ENCODE data around the gene C16orf86.
A peak's percentile ranks its signal among the peaks of the same experiment; 100 is the strongest.

Gene C16orf86

GRCh38 chr16:67660564-67661028, 6.0 kb upstream of the C16orf86 start, which contains the start of gene PARD6A:
PARD6A (plus strand) TSS chr16:67660960; CDS start chr16:67661039, 79 bp downstream.
- peak within 1 kb of the TSS; percentile 94 for H3K4me3 ChIP-seq (ENCODE audit: low read depth, low read length)
- ChIA-PET POLR2A (interaction anchor here (0.6 to 0.9 kb wide), 3 partner anchors 99 to 180 kb away, joined by 3 to 4 read pairs (median 3); partner anchors contain the start of genes ATP6V0D1 and CTCF), CTCF (interaction anchor here (0.6 to 19.0 kb wide), 8 partner anchors 10 to 137 kb away, joined by 3 to 605 read pairs (median 12); partner anchors contain the start of genes CARMIL2, CTCF and RIPOR1)
- TF ChIP-seq CTCF (IDR thresholded peaks at IDR 0.05; ENCODE audit: insufficient read depth, low read length, missing control alignments): no peak
- DNase-seq (ENCODE audit: low read depth, low spot score): peak; percentile 53

GRCh38 chr16:67661101-67661761, 5.4 kb upstream of the C16orf86 start:
- POLR2A ChIA-PET: no interaction called here
- CTCF ChIA-PET: interaction anchor here (1.2 to 19.0 kb wide), 4 partner anchors 11 to 138 kb away, joined by 8 to 605 read pairs (median 16); partner anchors contain the start of genes CTCF and RIPOR1

GRCh38 chr16:67661886-67662652, 4.5 kb upstream of the C16orf86 start:
- CTCF ChIA-PET: interaction anchor here (1.2 to 19.0 kb wide), 6 partner anchors 10 to 267 kb away, joined by 3 to 605 read pairs (median 16); partner anchors contain the start of genes CTCF and RIPOR1
- POLR2A ChIA-PET: no interaction called here

More at GRCh38 chr16:67661101-67661761, 5.4 kb upstream of the C16orf86 start:
- H3K4me3 ChIP-seq (ENCODE audit: low read depth, low read length): peak overlapping the region; percentile 94
- no peak for DNase-seq (ENCODE audit: low read depth, low spot score)
- no peak for TF ChIP-seq CTCF (IDR thresholded peaks at IDR 0.05; ENCODE audit: insufficient read depth, low read length, missing control alignments)

GRCh38 chr16:67662653-67663010, 4.0 kb upstream of the C16orf86 start:
- CTCF ChIA-PET: interaction anchor here (0.9 to 19.0 kb wide), 8 partner anchors 10 to 266 kb away, joined by 3 to 605 read pairs (median 11); partner anchors contain the start of genes CTCF and RIPOR1
- no peak for TF ChIP-seq CTCF (IDR thresholded peaks at IDR 0.05; ENCODE audit: insufficient read depth, low read length, missing control alignments)
- no peak for DNase-seq (ENCODE audit: low read depth, low spot score)
- H3K4me3 ChIP-seq (ENCODE audit: low read depth, low read length): no peak overlapping the region
- POLR2A ChIA-PET: no interaction called here

More at GRCh38 chr16:67661886-67662652, 4.5 kb upstream of the C16orf86 start:
- no peak overlapping the region for H3K4me3 ChIP-seq (ENCODE audit: low read depth, low read length)
- no peak for TF ChIP-seq CTCF (IDR thresholded peaks at IDR 0.05; ENCODE audit: insufficient read depth, low read length, missing control alignments)
- no peak for DNase-seq (ENCODE audit: low read depth, low spot score)

GRCh38 chr16:67663151-67663876, 3.3 kb upstream of the C16orf86 start:
- ChIA-PET POLR2A (no interaction called here), CTCF (interaction anchor here (0.9 to 19.0 kb wide), 11 partner anchors 9 to 265 kb away, joined by 3 to 605 read pairs (median 7); partner anchors contain the start of genes CTCF and RIPOR1)
- peak; percentile 31 for TF ChIP-seq CTCF (IDR thresholded peaks at IDR 0.05; ENCODE audit: insufficient read depth, low read length, missing control alignments)
- DNase-seq (ENCODE audit: low read depth, low spot score): no peak
- no peak overlapping the region for H3K4me3 ChIP-seq (ENCODE audit: low read depth, low read length)

Data from AG04449 (cell line).